Measurements from ENCODE around the gene SCN9A. TPM values are rescaled to one million over a fixed set of nuclear protein-coding genes. Genes with fewer than 3 reads are reported as not detected.

Gene SCN9A
- total and polyA plus RNA-seq, 9 of the 15 experiments (the other 6 are each of a cell fraction or from before 2014, with no cell fraction given), result 1.4 to 22.8 (median 7.1) TPM

- POLR2A ChIA-PET, result interaction anchor here (0.7 to 1.5 kb wide), 4 partner anchors 9 to 1679 kb away, joined by 3 to 8 read pairs (median 4); no protein-coding TSS in a partner anchor
- Histone ChIP-seq H3K27ac (ENCODE audit: extremely low read depth, low read depth, low read length) (peak overlapping the region; percentile 24; the same call in 1 of the 3 replicates), H3K4me2 (ENCODE audit: insufficient read depth, low read length) (no peak overlapping the region)
- TF ChIP-seq PML (IDR thresholded peaks at IDR 0.05; ENCODE audit: low read length), result no peak
- no peak for TF ChIP-seq ZFX (CRISPR knock-in tag; IDR thresholded peaks at IDR 0.05)
- TF ChIP-seq KLF16 (IDR thresholded peaks at IDR 0.05), result no peak
- no peak for TF ChIP-seq FOSL1 (tag; conservative IDR thresholded peaks at IDR 0.05)
- no peak for TF ChIP-seq IRF1 (CRISPR knock-in tag; IDR thresholded peaks at IDR 0.05; ENCODE audit: borderline replicate concordance)
- peak; percentile 13; the same call in 1 of the 2 replicates for TF ChIP-seq TEAD4 (IDR thresholded peaks at IDR 0.05; ENCODE audit: low read length)
- TF ChIP-seq TEAD4 (CRISPR knock-in tag; IDR thresholded peaks at IDR 0.05; ENCODE audit: borderline replicate concordance), result no peak
- no peak for TF ChIP-seq HOXB6 (CRISPR knock-in tag; IDR thresholded peaks at IDR 0.05; ENCODE audit: borderline replicate concordance)
- TF ChIP-seq NBN (IDR thresholded peaks at IDR 0.05; ENCODE audit: low read depth), result no peak
- TF ChIP-seq DPF2 (IDR thresholded peaks at IDR 0.05), result peak; percentile 63
- no peak for TF ChIP-seq ZBTB2 (IDR thresholded peaks at IDR 0.05)
- no peak for TF ChIP-seq HDAC6 (IDR thresholded peaks at IDR 0.05; ENCODE audit: low read depth, low read length)
- no peak for TF ChIP-seq TFAP4 (CRISPR knock-in tag; IDR thresholded peaks at IDR 0.05; ENCODE audit: borderline replicate concordance)
- peak in 1 of 2 experiments; percentile 65; a peak in 1 of 4 replicates for TF ChIP-seq RCOR1 (IDR thresholded peaks at IDR 0.05; ENCODE audit: borderline replicate concordance in 1 of 2, low read depth in 2 of 2, low read length in 2 of 2)
- peak; percentile 18; the same call in 1 of the 2 replicates for TF ChIP-seq ARID3A (IDR thresholded peaks at IDR 0.05; ENCODE audit: borderline replicate concordance, low read depth, low read length)
- peak; percentile 79 for TF ChIP-seq EGR1 (conservative IDR thresholded peaks at IDR 0.05)
- no peak for TF ChIP-seq ATF1 (CRISPR knock-in tag; IDR thresholded peaks at IDR 0.05)
- TF ChIP-seq ATF1 (tag; IDR thresholded peaks at IDR 0.05), result 0 out of 2 replicates have a peak, but pooled peaks have one; percentile 30
These were observed 31.2 kb downstream of the SCN9A start for GRCh38 chr2:166344286-166345113.

More at GRCh38 chr2:166344286-166345113, 31.2 kb downstream of the SCN9A start:
- no TSS peak for BruUV-seq (replicated peaks)
- Histone ChIP-seq H3K4me1 (replicated peaks in 1 of 2; ENCODE audit: control insufficient read depth in 2 of 2, insufficient read depth in 2 of 2, low read length in 2 of 2) (peaks cover 0 to 5% of the 10 kb centered on the region in 2 experiments; a peak in 2 of 5 replicates), H3K9ac (ENCODE audit: insufficient read depth in 1 of 2, low read depth in 2 of 2, low read length in 2 of 2) (no peak overlapping the region), H3K79me2 (ENCODE audit: control insufficient read depth, insufficient read depth, low read length) (no peaks in the 10 kb centered on the region; the same call in 2 of the 3 replicates), H3K9me3 (replicated peaks; ENCODE audit: control insufficient read depth, insufficient read depth, low read depth, low read length) (no peaks in the 10 kb centered on the region), H4K20me1 (replicated peaks; ENCODE audit: control insufficient read depth, insufficient read depth, low read length) (no peaks in the 10 kb centered on the region), H3K36me3 (ENCODE audit: control insufficient read depth, insufficient read depth, low read length) (no peaks in the 10 kb centered on the region), H2AFZ (ENCODE audit: low read depth, low read length) (no peak overlapping the region), H3K9me1 (ENCODE audit: control insufficient read depth, insufficient read depth, low read length) (no peaks in the 10 kb centered on the region), H3K27me3 (ENCODE audit: control insufficient read depth in 2 of 2, insufficient read depth in 2 of 2, low read length in 2 of 2) (no peaks in the 10 kb centered on the region), H3K4me3 (no peak overlapping the region)
- CTCF ChIA-PET (ENCODE audit: low intra/inter-chr PET ratio), result no interaction called here
- FAIRE-seq, result peak; percentile 66
- DNase-seq (ENCODE audit: extremely low read depth in 1 of 4, low spot score in 3 of 4), result peak in 1 of 4 experiments; percentile 40
- ATAC-seq, result peak; percentile 48
- intact Hi-C loops (cut with micrococcal nuclease), result no loop called here
- in situ Hi-C loops (cut with MboI), result no loop called here
- 65% methylated on average over 4 of the region's 4 CpGs for WGBS (ENCODE audit: insufficient coverage, low coverage, missing lambda C conversion rate)
